Effector memory CD4-positive, alpha-beta T cell (primary cell): ENCODE data around the gene CIB2.
A peak's percentile ranks its signal among the peaks of the same experiment; 100 is the strongest.

Experiments used
- DNase-seq, 3 donors: peaks; one replicate each; pipeline ENCODE4 v3.0.0-alpha.2; 2020
- H3K27ac ChIP-seq: 2 replicates; pipeline ENCODE4 v1.7.0; 2013; ENCODE audit warnings: mild to moderate bottlenecking, low read length, moderate library complexity; ENCODE audit not compliant: insufficient read depth, poor library complexity, severe bottlenecking
- H3K27me3 ChIP-seq: replicated peaks from 2 replicates; pipeline ENCODE4 v1.7.0; 2013; ENCODE audit warnings: mild to moderate bottlenecking, low read length; ENCODE audit not compliant: insufficient read depth, control insufficient read depth, poor library complexity, severe bottlenecking
- H3K36me3 ChIP-seq: 2 replicates; pipeline ENCODE4 v1.7.0; 2013; ENCODE audit warnings: mild to moderate bottlenecking, low read length, moderate library complexity; ENCODE audit not compliant: control insufficient read depth, insufficient read depth
- H3K4me1 ChIP-seq: 2 replicates; pipeline ENCODE4 v1.7.0; 2013; ENCODE audit warnings: low read length, mild to moderate bottlenecking; ENCODE audit not compliant: control insufficient read depth, insufficient read depth, poor library complexity, severe bottlenecking
- H3K4me3 ChIP-seq: 2 replicates; pipeline ENCODE4 v1.7.0; 2013; ENCODE audit warnings: low read length, low read depth, mild to moderate bottlenecking; ENCODE audit not compliant: insufficient read depth, poor library complexity, severe bottlenecking
- H3K9me3 ChIP-seq: 2 replicates; pipeline ENCODE4 v1.7.0; 2013; ENCODE audit warnings: mild to moderate bottlenecking, low read length, moderate library complexity; ENCODE audit not compliant: control insufficient read depth

Gene CIB2

DNA sequence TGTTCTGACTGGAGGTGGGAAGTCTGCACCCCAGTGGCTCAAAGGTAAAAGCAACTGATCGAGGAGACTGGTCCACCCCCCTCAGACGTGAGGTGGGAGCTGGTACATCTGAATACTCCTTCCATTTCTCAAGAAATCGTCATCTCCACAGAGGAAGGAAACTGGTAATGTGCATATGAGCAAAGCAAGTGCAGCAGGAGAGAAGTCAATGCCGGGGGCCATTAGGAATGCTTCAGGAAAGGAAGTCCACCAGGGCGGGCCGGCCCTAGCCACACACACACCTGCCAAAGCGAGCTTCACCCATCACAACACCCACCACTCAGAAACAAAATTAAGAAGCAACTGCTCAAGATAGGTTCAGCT is 62.2 kb downstream of the CIB2 start:
- Histone ChIP-seq H3K9me3 (no peaks in the 10 kb centered on the region), H3K4me3 (peak overlapping the region; percentile 39), H3K4me1 (peaks cover 80% of the 10 kb centered on the region), H3K27ac (peak overlapping the region; percentile 62), H3K36me3 (no peaks in the 10 kb centered on the region), H3K27me3 (no peaks in the 10 kb centered on the region)
- no peak for DNase-seq

GRCh38 chr15:78067328-78068228 is 63.7 kb downstream of the CIB2 start:
- no peaks in the 10 kb centered on the region for H3K27me3 ChIP-seq
- no peak for DNase-seq
- H3K27ac ChIP-seq = peak overlapping the region; percentile 62
- H3K4me3 ChIP-seq = peak overlapping the region; percentile 39
- H3K4me1 ChIP-seq = peaks cover 83% of the 10 kb centered on the region
- H3K9me3 ChIP-seq = no peaks in the 10 kb centered on the region
- H3K36me3 ChIP-seq = no peaks in the 10 kb centered on the region

DNA sequence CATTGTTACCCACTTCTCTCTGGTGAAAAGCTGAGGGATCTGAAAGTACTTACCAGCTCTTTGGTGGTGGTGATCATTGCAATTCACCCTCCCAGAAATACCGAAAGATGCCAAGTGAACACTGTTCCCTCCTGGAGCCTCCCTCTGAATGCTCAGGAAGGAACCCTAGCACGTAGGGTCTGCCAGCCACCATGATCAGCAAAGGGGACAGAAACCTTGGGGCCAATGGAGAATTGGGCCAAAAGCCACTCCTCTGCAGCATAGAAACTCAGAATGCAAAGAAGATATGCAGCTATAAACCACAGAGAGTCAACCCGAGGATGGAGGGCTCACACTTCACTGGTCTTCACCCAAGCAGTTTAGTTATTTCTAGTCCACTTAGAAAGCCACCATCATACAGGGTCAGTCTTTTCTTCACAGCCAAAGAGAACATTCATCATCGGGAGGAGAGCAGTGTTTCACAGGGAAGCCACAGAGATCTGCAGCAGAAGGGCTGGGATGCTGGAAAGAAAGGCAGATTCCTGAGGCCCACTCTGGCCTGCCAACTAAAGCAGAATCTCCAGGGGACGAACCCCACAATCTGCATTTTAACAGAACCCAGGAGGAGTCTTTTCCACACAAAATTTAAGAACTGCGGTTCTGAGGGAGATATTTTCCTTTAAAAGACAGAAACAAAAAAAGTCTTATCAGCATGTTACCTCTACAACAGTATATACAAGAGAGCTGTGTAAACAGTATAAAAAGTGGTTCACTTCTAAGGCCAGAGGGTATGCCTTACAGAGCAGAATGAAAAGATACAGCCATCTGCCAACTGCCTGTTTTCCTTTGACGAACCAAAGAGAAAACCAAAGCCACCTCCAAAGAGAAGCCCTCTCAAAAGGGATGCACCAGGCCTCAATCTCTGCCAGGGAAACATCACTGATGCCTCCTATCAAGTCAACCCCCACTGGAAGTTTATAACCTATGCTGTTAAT is 65.0 kb downstream of the CIB2 start:
- Histone ChIP-seq H3K36me3 (no peaks in the 10 kb centered on the region), H3K27me3 (no peaks in the 10 kb centered on the region), H3K9me3 (no peaks in the 10 kb centered on the region), H3K27ac (peak overlapping the region; percentile 62), H3K4me3 (peak overlapping the region; percentile 21), H3K4me1 (peaks cover 74% of the 10 kb centered on the region)
- DNase-seq = no peak

- no peak for DNase-seq
- H3K9me3 ChIP-seq = no peaks in the 10 kb centered on the region
- peak overlapping the region; percentile 21 for H3K4me3 ChIP-seq
- H3K36me3 ChIP-seq = no peaks in the 10 kb centered on the region
- H3K27ac ChIP-seq = peak overlapping the region; percentile 62
- H3K4me1 ChIP-seq = peaks cover 69% of the 10 kb centered on the region
- H3K27me3 ChIP-seq = no peaks in the 10 kb centered on the region
Measured at GRCh38 chr15:78065284-78065872, 65.9 kb downstream of the CIB2 start.

DNA sequence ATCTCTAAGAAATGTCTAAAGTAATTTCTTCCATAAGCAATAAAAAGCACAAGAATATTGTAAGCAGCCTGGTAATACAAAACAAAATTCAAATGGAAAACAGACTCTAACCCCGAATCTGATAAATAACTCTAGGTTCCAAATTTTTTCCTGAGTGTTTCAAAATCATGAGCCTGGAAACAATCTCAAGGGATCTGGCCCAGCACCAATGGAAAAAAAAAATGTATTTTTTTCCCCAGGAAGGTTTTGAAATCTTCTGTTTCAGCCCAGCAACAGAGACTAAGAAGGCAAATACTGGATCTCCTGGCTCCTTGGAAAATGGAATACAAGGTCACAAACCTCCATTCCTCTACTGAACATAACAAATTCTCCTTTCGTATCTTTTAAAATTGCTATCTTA is 66.7 kb downstream of the CIB2 start:
- Histone ChIP-seq H3K4me3 (peak overlapping the region; percentile 14), H3K27me3 (no peaks in the 10 kb centered on the region), H3K9me3 (no peaks in the 10 kb centered on the region), H3K27ac (peak overlapping the region; percentile 62), H3K36me3 (no peaks in the 10 kb centered on the region), H3K4me1 (peaks cover 69% of the 10 kb centered on the region)
- DNase-seq = no peak

DNA sequence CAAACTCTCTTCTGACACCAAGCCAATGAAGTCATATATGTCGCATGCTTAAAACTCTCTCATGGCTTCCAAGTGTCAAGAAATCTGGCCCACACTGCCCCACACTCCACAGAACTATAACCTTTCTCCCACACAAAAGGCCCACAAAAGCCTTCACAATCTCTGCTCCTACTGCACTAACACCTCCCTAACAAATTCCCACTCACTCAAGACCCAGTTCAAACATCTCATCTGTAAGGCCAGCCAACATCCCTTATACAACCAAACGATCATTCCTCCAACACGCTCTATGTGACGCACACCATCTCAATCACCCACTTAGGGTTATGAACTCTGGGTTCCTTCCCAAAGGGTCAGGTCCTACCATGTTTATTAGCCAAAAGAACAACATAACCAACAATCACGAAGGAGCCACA is 67.3 kb downstream of the CIB2 start:
- DNase-seq = no peak
- Histone ChIP-seq H3K4me1 (peaks cover 69% of the 10 kb centered on the region), H3K27me3 (no peaks in the 10 kb centered on the region), H3K4me3 (no peak overlapping the region), H3K36me3 (no peaks in the 10 kb centered on the region), H3K27ac (no peak overlapping the region), H3K9me3 (no peaks in the 10 kb centered on the region)

DNA sequence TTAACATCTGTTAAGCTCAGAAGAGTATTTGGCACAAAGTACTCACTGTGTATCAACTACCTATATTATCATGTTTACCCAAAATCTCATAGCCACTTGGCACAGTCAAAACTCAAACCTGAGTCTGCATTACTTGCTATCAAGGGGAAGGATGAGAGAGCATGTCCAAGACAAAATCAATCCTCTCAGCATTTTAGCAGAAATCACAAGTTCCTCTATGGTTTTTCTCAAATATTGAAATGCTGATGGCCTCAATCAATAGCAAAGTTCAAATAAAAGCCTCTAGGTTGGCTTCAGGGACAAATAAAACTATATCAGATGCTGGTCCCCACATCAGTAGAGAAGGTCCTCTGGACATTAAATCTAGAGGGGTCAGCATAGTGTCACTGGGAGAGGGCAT is 68.0 kb downstream of the CIB2 start:
- no peaks in the 10 kb centered on the region for H3K36me3 ChIP-seq
- H3K27me3 ChIP-seq = no peaks in the 10 kb centered on the region
- no peaks in the 10 kb centered on the region for H3K9me3 ChIP-seq
- H3K4me1 ChIP-seq = peaks cover 69% of the 10 kb centered on the region
- H3K27ac ChIP-seq = peak overlapping the region; percentile 50
- DNase-seq = no peak
- no peak overlapping the region for H3K4me3 ChIP-seq

- H3K36me3 ChIP-seq = no peaks in the 10 kb centered on the region
- H3K27ac ChIP-seq = peak overlapping the region; percentile 50
- no peak for DNase-seq
- peak overlapping the region; percentile 28 for H3K4me3 ChIP-seq
- no peaks in the 10 kb centered on the region for H3K9me3 ChIP-seq
- H3K27me3 ChIP-seq = no peaks in the 10 kb centered on the region
- peaks cover 69% of the 10 kb centered on the region for H3K4me1 ChIP-seq
Measured at GRCh38 chr15:78061963-78062427, 69.2 kb downstream of the CIB2 start.

DNA sequence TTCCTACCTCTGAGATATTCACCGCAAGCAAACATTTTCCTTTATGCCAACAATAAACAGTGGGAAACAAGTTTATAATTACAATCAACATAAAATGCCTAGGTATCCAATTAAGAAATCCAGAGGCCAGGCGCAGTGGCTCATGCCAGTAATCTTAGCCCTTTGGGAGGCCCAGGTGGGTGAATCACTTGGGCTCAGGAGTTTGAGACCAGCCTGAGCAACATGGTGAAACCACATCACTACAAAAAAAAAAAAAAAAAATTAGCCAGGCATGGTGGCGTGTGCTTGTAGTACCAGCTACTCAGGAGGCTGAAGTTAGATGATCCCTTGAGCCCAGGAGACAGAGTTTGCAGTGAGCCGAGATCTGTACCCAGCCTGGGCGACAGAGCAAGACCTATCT is 71.0 kb downstream of the CIB2 start:
- Histone ChIP-seq H3K27me3 (no peaks in the 10 kb centered on the region), H3K4me1 (peaks cover 70% of the 10 kb centered on the region), H3K4me3 (no peak overlapping the region), H3K27ac (no peak overlapping the region), H3K9me3 (no peaks in the 10 kb centered on the region), H3K36me3 (no peaks in the 10 kb centered on the region)
- DNase-seq = no peak
